NCI-H1436 treated with DMSO at 0.1 percent for 48 hours (cell line): ENCODE measurements around the gene DYNLT3.
A peak's percentile ranks its signal among the peaks of the same experiment; 100 is the strongest.

ENCODE experiments used
- DNase-seq: peaks from one replicate; lab custom pipeline; 2025; lab: John Stamatoyannopoulos, UW

Gene DYNLT3

GRCh38 chrX:37846934-37847732, at the start of gene DYNLT3:
DYNLT3 (minus strand) TSS chrX:37847571; CDS start chrX:37847510, 61 bp downstream.
- DNase-seq: peak; percentile 40

- DNase-seq: no peak
These were observed 49.1 kb upstream of the DYNLT3 start for GRCh38 chrX:37896511-37896890.

GRCh38 chrX:37895795-37896510, 48.6 kb upstream of the DYNLT3 start:
- DNase-seq: no peak

GRCh38 chrX:37894725-37895124, 47.4 kb upstream of the DYNLT3 start:
- no peak for DNase-seq

- DNase-seq: no peak
These were observed 40.6 kb upstream of the DYNLT3 start for GRCh38 chrX:37888010-37888409.

GRCh38 chrX:37887347-37887746, 40.0 kb upstream of the DYNLT3 start:
- no peak for DNase-seq

GRCh38 chrX:37883196-37883595, 35.8 kb upstream of the DYNLT3 start:
- DNase-seq: no peak

GRCh38 chrX:37879692-37880091, 32.3 kb upstream of the DYNLT3 start:
- DNase-seq: no peak

GRCh38 chrX:37876716-37877115, 29.3 kb upstream of the DYNLT3 start:
- no peak for DNase-seq

- DNase-seq: no peak
These were observed 28.3 kb upstream of the DYNLT3 start for GRCh38 chrX:37875675-37876074.

- DNase-seq: no peak
These were observed 25.8 kb upstream of the DYNLT3 start for GRCh38 chrX:37873220-37873619.

GRCh38 chrX:37872303-37872655, 24.9 kb upstream of the DYNLT3 start:
- DNase-seq: no peak

- no peak for DNase-seq
These were observed 24.4 kb upstream of the DYNLT3 start for GRCh38 chrX:37871626-37872302.

- DNase-seq: no peak
These were observed 20.3 kb upstream of the DYNLT3 start for GRCh38 chrX:37867536-37868153.

GRCh38 chrX:37863728-37864127, 16.4 kb upstream of the DYNLT3 start:
- no peak for DNase-seq

- DNase-seq: no peak
These were observed 15.5 kb upstream of the DYNLT3 start for GRCh38 chrX:37862851-37863250.

GRCh38 chrX:37860721-37861120, 13.3 kb upstream of the DYNLT3 start:
- no peak for DNase-seq

- no peak for DNase-seq
These were observed 7.4 kb upstream of the DYNLT3 start for GRCh38 chrX:37854748-37855147.

GRCh38 chrX:37854148-37854547, 6.8 kb upstream of the DYNLT3 start:
- DNase-seq: no peak

- DNase-seq: no peak
These were observed 394 bp upstream of the DYNLT3 start for GRCh38 chrX:37847733-37848197.

GRCh38 chrX:37846558-37846933, 825 bp downstream of the DYNLT3 start:
- DNase-seq: no peak

- DNase-seq: no peak
These were observed 1.2 kb downstream of the DYNLT3 start for GRCh38 chrX:37846141-37846540.
